NB4 (cell line): ENCODE data around the gene TMEM25.

Experiments used
- DNase-seq: peaks from one replicate; pipeline ENCODE4 v3.0.0; 2010; ENCODE audit warnings: low read depth
- H3K4me3 ChIP-seq: one replicate; pipeline ENCODE4 v1.5.1; 2011; ENCODE audit warnings: mild to moderate bottlenecking, low read depth, low read length, moderate library complexity
- MYC ChIP-seq: IDR thresholded peaks from 2 replicates; pipeline ENCODE4 v1.6.1; 2011; ENCODE audit warnings: low read depth, low read length
- POLR2A ChIP-seq: IDR thresholded peaks from 2 replicates; pipeline ENCODE4 v1.6.1; 2011; ENCODE audit warnings: mild to moderate bottlenecking; ENCODE audit not compliant: insufficient read length; ENCODE audit errors: extremely low read depth
- TF ChIP-seq, protein P1 (sequence below): IDR thresholded peaks from 2 replicates; pipeline ENCODE4 v1.6.1; 2011; ENCODE audit warnings: low read depth, low read length
- TF ChIP-seq, protein P2 (sequence below): IDR thresholded peaks from one replicate; pipeline ENCODE4 v1.5.1; 2012; ENCODE audit warnings: low read depth, low read length

TMEM25 gene

DNA sequence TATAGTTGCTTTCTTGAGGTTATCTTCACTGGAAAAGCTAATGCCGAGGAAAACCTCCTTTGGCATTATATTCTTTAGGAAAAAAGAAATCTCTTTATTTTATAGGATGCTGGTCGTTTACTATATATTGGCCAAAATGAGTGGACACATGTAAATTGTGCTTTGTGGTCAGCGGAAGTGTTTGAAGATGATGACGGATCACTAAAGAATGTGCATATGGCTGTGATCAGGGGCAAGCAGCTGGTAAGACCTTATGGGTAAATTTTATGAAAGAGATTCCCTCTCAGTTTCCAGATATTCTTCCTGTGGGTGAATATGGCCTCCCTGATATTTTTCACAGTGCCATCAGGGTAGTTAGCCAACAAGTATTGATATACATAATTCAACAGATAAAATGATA, 33.2 kb upstream of the TMEM25 start:
- TF ChIP-seq MYC = no peak
- TF ChIP-seq, protein P1, sequence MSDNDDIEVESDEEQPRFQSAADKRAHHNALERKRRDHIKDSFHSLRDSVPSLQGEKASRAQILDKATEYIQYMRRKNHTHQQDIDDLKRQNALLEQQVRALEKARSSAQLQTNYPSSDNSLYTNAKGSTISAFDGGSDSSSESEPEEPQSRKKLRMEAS = no peak
- TF ChIP-seq POLR2A = no peak
- TF ChIP-seq, protein P2, sequence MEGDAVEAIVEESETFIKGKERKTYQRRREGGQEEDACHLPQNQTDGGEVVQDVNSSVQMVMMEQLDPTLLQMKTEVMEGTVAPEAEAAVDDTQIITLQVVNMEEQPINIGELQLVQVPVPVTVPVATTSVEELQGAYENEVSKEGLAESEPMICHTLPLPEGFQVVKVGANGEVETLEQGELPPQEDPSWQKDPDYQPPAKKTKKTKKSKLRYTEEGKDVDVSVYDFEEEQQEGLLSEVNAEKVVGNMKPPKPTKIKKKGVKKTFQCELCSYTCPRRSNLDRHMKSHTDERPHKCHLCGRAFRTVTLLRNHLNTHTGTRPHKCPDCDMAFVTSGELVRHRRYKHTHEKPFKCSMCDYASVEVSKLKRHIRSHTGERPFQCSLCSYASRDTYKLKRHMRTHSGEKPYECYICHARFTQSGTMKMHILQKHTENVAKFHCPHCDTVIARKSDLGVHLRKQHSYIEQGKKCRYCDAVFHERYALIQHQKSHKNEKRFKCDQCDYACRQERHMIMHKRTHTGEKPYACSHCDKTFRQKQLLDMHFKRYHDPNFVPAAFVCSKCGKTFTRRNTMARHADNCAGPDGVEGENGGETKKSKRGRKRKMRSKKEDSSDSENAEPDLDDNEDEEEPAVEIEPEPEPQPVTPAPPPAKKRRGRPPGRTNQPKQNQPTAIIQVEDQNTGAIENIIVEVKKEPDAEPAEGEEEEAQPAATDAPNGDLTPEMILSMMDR = no peak
- DNase-seq = no peak
- H3K4me3 ChIP-seq = no peak overlapping the region

DNA sequence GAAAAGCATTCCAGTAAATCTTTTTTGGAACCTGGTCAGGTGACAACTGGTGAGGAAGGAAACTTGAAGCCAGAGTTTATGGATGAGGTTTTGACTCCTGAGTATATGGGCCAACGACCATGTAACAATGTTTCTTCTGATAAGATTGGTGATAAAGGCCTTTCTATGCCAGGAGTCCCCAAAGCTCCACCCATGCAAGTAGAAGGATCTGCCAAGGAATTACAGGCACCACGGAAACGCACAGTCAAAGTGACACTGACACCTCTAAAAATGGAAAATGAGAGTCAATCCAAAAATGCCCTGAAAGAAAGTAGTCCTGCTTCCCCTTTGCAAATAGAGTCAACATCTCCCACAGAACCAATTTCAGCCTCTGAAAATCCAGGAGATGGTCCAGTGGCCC, 27.8 kb upstream of the TMEM25 start:
- TF ChIP-seq MYC (no peak), POLR2A (no peak)
- TF ChIP-seq, protein P2 = no peak
- TF ChIP-seq, protein P1 = no peak
- DNase-seq = no peak
- no peak overlapping the region for H3K4me3 ChIP-seq

DNA sequence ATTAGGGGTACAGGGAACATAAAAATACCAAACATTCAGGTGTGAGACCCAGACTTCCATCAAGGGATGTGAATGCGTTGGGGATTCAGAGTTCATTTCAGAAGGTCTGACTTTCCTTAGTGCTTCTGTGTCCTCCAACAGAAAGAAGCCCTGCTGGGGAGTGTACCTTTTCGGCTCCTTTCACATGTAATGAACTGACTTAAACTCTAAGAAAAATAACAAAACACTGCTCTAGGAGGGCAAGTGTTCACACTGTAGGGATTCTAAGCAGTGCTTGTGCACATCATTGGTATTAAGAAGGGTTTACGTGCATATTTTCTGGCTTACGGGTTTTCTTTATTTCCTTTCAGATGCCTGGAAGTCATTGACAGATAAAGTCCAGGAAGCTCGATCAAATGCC, 19.4 kb upstream of the TMEM25 start:
- no peak for DNase-seq
- TF ChIP-seq POLR2A (no peak), MYC (no peak)
- TF ChIP-seq, protein P2 = no peak
- TF ChIP-seq, protein P1 = no peak

DNA sequence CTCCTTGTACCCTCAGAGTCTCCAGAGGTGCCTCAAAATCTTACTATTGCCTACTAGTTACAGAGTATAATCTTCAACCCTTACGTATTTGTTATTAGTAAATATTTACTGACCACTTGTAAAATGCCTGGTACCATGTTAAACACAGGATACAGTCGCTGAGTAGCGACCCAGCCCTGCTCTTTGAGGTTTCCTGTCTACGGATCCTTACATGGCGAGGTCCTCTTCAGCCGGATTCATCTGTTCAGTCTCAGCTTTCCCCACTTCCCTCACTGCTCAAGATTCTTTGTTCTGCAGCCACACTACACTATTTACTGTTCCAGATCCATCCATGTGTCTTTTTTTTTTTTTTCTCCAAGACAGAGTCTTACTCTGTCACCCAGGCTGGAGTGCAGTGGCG, 16.9 kb upstream of the TMEM25 start:
- DNase-seq = no peak
- no peak for TF ChIP-seq POLR2A
- TF ChIP-seq, protein P2 = no peak
- no peak for TF ChIP-seq MYC
- TF ChIP-seq, protein P1 = no peak
- H3K4me3 ChIP-seq = no peak overlapping the region

More for the DNA sequence above, 19.4 kb upstream of the TMEM25 start:
- no peak overlapping the region for H3K4me3 ChIP-seq

DNA sequence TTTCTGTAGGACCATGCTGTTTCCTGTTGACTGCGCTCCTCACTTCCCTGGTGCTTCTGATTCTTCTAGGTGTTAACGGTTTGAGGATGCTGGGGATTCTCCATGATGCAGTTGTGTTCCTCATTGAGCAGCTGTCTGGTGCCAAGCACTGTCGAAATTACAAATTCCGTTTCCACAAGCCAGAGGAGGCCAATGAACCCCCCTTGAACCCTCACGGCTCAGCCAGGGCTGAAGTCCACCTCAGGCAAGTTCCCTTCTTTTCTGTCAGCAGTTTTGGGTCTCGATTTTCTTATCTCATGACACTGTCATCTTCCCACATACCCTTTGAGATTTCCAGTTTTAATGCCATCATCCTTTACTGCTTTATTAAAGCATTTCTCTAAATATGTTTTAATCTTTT, 11.4 kb upstream of the TMEM25 start:
- no peak overlapping the region for H3K4me3 ChIP-seq
- no peak for DNase-seq

More for the DNA sequence above, 11.4 kb upstream of the TMEM25 start:
- TF ChIP-seq, protein P2 = no peak
- TF ChIP-seq MYC = no peak
- TF ChIP-seq, protein P1 = no peak
- TF ChIP-seq POLR2A = no peak
